ENCODE data around the gene VNN1. TPM values are rescaled to one million over a fixed set of nuclear protein-coding genes. Genes with fewer than 3 reads are reported as not detected.
"Not testable (repeated sequence)": the region's sequence is repeated elsewhere in the genome, so short reads cannot be mapped to it uniquely, and the experiment has no call there.

The VNN1 gene
- total RNA-seq, 1 experiment from 2014 or later, result not detected

DNA sequence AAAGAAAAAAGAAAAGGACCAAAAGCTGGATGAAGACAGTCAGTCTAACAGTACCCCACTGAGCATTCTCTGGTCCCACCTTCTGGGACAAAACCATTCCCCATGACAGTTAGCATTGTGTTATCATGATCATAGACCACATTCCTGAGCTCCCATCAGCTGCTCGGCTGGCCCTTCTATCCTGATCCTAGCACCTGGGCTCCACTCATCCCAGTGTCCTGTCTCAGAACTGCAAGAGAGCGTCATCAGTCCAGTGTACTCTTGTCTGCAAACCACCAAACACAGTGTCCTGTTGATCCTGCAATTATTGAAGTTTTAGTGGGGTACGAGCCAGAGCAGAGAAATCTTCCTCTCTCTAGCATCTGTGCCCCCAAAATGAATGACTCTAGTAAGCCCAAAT, 38.9 kb downstream of the VNN1 start:
- DNase-seq (ENCODE audit: extremely low read depth, low read depth), result no peak

DNA sequence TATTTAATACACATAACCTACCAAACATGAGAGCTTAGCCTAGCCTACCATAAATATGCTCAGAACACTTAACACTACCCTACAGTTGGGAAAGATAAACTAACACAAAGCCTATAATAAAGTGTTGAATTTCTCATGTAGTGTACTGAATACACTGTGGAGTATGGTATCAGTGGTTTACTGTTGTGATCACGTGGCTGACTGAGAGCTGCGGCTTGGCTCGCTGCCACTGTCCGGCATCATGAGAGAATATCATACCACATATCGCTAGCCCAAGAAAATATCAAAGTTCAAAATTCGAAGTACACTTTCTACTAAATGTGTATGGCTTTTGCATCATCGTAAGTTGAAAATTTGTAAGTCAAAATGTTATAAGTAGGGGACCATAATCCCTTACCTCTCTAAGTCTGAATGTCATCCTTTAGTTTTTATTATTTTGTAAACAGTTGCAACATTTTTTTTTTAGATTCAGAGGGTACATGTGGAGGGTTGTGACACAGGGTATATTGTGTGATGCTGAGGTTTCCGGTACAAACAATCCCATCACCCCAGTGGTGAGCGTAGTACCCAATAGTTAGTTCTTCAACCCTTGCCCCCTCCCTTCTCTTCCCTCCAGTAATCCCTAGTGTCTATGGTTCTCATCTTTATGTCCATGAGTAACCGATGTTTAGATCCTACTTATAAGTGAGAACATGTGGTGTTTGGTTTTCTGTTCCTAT, 40.3 kb downstream of the VNN1 start:
- peak; percentile 41 for DNase-seq (ENCODE audit: extremely low read depth, low read depth)

DNA sequence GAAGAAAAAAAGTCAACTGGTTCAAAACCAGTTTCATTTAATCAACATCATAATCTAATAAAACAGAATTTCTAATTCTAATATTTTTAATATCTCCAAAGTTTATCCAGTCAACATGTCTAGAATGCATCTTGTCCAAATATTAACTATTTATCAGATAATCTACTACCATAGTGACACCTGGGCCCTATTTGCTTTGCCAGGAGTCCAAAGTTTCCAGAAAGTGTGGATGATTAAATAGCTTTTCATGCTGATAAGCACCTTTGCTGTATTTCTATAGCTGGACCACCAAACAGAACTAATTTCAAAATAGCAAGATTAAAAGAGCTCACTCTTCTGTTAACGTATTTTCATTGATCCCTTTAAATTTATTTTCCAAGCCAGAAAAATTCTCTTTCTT, 42.6 kb downstream of the VNN1 start:
- DNase-seq (ENCODE audit: extremely low read depth, low read depth), result no peak

DNA sequence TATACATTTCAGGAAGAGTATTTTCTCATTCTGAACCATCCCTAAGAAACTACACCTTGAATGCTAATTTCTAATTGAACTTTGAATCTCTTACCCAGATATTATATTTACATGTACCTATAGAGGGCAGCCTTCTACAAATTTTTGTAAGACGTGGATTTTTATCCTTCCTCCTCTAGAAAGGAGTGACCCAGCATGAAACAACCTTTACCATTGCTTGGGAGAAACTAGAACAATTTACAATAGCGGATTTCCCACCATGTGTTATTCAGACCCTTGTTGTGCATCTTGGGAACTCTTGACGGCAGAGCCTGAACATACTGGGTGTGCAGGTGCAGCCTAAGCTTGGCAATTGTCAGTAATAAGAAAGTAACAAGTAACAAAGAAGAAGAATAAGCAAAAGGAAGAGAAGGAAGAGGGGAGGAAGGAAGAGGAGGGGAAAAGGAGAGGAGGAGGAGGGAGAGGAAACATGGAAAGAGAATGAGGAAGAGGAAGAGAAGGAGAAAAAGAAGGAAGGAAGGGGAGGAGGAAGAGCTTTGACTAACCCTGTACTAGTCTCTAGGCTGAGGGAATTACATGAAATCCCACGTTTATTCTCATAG, 44.1 kb downstream of the VNN1 start:
- DNase-seq (ENCODE audit: extremely low read depth, low read depth), result peak; percentile 23

DNA sequence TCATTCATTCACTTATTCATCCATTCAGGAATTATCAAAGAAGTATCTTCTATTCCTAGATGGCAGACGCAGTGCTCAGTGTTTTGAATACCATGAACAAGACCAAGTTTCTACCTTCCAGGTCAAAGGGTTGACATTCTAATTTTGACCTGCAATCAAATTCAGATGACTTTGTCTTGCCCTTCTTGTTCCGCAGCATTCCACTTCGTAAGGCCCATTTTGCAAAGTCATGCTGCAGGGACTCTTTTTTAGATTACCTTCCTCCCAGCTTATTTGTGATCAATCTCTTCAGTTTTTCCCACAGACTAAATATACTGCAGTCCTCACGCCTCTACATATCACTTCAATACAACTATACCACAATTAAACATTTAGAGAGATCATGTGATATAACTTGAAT, 47.7 kb downstream of the VNN1 start:
- no peak for DNase-seq (ENCODE audit: extremely low read depth, low read depth)

DNA sequence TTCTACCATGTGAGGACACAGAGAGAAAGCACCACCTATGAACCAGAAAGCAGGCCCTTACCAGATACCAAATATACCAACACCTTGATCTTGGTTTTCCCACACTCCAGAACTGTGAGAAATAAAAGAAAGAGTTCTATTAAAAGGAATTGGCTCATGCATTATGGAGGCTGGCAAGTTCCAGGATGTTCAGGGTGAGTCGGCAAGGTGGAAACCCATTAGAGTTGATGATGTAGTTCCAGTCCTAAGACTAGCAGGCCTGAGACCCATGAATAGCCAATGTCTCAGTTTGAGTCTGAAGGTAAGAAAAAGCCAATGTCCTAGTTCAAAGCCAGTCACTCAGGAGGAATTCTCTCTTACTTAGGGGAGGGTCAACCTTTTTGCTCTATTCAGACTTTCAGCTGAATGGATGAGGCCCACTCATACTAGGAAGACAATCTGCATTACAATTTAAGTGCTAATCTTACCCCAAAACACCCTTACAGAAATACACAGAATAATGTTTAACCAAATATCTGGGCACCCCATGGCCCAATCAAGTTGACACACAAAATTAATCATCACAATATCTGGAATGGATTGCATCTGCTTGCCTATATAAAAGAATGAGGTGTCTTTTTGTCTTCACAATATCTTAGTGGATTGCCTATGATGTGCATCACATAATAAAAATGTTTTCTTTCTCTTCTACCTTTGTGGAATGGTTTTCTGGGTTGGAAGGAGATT, 49.4 kb downstream of the VNN1 start:
- no peak for DNase-seq (ENCODE audit: extremely low read depth, low read depth)

DNA sequence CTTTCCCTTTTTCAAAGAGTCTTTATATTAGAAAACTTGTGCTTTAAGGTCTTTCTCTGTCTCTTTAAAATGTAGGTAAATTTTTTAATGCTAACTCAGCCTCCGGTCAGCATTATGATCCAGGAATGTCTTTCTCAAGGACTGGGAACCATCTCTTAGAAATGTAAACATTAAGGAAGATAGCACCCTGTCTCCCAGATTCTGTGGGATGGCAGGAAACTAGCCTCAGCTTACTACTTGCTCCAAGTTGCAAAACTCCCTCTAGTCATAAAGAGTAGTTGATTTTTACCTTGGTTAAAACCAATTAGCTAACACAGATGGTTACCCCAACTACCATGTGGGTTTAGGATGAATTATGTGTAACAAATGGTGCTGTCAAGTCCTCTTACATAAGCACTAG, 50.2 kb downstream of the VNN1 start:
- no peak for DNase-seq (ENCODE audit: extremely low read depth, low read depth)

DNA sequence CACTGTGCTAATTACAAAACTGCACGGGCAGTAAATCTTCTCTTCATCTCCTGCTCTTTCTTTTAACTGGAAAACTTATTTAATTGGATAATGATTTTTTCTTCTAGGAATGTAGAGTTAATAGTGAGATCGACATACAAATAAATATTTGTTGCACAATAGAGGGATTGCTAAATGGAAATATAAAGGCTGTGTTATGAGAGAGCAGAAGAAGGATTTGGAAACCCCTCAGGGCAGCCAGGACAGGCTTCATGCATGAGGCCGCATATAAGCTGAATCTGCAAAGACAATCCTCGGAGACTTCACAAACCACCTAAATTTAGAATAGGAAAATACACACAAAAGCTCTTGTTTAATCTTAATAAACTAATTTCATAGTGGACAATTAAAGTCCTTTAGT, 51.9 kb downstream of the VNN1 start:
- DNase-seq (ENCODE audit: extremely low read depth, low read depth), result no peak

DNA sequence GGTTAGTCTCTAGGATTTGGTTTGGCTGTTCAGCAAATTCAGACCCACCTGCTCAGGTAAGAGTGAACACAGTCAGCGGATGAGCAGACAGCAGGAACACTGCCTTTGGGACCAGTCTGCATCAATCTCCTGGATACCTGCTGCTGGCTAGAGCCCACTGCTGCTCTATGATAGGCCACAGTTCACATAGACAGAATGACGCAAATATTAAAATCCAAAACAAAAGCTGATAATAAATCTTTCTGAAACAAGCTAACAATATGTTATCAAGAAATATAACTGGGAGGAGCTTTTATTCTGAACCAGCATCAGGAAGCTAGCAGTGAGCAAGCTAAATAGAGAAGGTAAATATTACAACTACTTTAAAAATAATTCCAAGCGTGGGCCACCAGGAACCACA, 54.8 kb downstream of the VNN1 start, which contains the start of gene TAAR1:
Gene TAAR1 (minus strand): TSS at position 101 of the 400 bp plus-strand sequence. CDS start 13,179 bp downstream, outside the sequence.
- no peak for DNase-seq (ENCODE audit: extremely low read depth, low read depth)

DNA sequence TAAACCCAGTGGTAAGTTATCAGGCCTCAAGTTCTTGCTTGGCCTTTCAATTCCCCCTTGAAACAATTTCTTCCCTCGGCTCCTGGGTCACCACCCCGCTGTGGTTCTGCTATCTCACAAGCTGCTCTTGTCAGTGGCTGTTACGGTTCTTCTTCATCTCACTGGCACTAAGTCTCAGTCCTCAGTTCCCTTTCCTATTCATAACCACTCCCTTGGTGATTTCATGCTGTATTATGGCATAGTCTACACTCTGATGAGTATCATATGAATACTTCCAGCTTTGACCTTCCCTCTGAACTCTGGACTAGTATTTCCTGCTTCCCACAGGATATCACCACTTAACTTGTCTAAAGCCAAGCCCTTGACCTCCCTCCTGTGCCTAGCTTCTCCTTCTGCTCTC, 62.8 kb downstream of the VNN1 start:
- no peak for DNase-seq (ENCODE audit: extremely low read depth, low read depth)

DNA sequence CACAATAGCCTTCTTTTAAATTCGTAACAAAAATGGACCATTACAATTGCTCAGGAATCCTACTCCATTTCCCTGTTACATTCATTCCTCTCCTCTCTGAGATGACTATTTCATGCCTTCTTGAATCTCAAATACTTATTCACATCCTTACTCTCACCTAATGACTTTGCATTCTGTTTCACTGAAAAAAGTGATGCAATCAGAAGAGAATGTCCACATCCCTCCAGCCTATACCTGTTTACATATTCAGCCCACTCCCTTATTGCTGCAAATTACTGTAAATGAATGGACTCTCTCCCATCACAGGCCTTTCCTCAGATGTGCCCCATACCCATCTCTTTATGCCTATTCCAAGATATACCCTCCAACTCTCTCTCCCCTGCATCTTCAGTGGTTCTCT, 63.4 kb downstream of the VNN1 start:
- no peak for DNase-seq (ENCODE audit: extremely low read depth, low read depth)

DNA sequence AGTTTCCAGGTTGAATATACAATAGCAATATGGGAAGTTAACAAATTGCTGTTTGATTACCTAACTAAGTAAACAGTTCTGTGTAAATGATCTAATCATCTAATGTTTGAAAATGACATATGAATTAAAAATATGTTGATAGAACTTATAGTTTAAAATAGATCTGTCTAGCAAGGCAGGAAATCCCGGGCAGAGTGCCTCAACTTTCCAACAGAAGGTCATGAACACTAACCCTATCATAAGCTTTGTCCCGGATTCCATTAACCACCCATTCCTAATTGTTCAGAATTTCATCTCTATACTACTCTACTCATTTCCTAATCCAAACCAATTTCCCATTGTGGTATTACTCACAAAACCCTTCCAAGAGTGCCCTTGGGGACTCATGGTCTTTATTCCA, 65.0 kb downstream of the VNN1 start:
- no peak for DNase-seq (ENCODE audit: extremely low read depth, low read depth)

DNA sequence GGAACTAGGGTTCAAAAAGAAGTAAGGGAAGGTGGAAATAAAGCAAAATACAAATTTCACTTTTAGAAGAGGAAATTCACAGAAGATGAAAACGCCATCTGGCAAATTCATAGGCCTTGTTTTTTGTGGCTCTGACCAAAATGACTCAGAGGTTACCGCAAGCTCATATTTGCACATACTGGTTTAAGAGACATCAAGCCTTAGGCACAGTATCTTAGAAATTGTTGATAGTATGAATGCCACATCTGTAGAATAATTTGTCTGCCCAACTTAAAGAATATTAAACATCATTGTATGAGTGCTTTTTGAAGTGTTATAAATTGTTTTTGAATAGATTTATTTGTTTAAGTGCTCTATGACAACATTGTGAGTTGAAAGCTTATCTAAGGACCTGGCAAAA, 65.5 kb downstream of the VNN1 start:
- DNase-seq (ENCODE audit: extremely low read depth, low read depth), result no peak

DNA sequence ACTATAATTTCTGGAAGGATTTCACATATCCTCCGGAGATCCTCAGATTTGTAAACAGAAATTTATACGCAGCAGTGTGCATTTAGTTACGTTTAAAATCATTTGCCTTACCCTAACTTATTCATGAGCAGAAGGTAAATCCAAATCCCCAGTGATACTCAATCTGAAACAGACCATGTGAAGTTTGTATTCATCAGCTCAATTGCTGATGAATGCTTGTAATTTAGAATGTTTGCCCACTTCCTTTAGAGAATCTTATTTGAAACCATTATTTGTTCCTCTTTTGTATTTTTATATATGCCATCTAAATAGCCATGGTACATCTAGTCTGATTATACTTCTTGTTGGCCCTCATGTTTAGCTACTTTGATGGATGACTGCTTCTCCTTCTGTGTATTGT, 70.3 kb downstream of the VNN1 start:
- DNase-seq (ENCODE audit: extremely low read depth, low read depth), result no peak

DNA sequence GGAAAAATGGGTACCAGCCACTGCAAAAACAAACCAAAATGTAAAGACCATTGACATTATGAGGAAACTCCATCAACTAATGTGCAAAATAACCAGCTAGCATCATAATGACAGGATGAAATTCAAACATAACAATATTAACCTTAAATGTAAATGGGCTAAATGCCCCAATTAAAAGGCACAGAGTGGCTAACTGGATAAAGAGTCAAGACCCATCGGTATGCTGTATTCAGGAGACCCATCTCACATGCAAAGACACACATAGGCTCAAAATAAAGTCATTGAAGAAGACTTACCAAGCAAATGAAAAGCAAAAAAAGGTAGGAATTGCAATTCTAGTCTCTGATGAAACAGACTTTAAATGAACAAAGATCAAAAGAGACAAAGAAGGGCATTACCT, 76.7 kb downstream of the VNN1 start:
- not testable (repeated sequence) for DNase-seq (ENCODE audit: extremely low read depth, low read depth)

DNA sequence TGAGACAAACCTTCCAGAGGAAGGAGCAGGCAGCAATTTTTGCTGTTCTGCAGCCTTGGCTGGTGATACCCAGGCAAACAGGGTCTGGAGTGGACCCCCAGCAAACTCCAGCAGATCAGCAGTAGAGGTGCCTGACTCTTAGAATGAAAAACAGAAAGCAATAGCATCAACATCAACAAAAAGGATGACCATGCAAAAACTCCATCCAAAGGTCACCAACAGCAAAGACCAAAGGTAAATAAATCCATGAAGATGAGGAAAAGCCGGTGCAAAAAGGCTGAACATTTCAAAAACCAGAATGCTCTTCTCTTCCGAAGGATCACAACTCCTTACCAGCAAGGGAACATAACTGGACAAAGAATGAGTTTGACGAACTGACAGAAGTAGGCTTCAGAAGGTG, 77.9 kb downstream of the VNN1 start:
- not testable (repeated sequence) for DNase-seq (ENCODE audit: extremely low read depth, low read depth)

DNA sequence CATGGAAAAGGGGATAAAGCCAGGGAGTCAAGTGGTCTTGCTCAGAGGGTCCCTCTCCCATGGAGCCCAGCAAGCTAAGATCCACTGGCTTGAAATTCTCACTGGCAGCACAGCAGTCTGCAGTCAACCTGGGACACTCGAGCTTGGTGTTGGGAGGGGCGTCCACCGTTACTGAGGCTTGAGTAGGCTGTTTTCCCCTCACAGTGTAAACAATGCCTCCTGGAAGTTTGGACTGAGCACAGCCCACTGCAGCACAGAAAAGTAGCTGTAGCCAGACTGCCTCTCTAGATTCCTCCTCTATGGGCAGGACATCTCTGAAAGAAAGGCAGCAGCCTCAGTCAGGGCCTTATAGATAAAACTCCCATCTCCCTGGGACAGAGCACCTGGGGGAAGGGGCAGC, 78.6 kb downstream of the VNN1 start:
- DNase-seq (ENCODE audit: extremely low read depth, low read depth), result not testable (repeated sequence)

DNA sequence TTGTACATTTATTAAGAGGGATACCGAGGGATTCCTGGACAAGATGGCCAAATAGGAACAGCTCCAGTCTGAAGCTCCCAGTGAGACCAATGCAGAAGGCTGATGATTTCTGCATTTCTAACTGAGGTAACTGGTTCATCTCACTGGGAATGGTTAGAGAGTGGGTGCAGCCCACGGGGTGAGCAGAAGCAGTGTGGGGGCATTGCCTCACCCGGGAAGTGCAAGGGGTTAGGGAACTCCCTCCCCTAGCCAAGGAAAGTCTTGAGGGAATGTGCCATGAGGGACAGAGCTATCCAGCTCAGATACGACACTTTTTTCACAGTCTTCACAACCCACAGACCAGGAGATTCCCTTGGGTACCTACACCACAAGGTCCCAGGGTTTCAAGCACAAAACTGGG, 79.1 kb downstream of the VNN1 start:
- no peak for DNase-seq (ENCODE audit: extremely low read depth, low read depth)

DNA sequence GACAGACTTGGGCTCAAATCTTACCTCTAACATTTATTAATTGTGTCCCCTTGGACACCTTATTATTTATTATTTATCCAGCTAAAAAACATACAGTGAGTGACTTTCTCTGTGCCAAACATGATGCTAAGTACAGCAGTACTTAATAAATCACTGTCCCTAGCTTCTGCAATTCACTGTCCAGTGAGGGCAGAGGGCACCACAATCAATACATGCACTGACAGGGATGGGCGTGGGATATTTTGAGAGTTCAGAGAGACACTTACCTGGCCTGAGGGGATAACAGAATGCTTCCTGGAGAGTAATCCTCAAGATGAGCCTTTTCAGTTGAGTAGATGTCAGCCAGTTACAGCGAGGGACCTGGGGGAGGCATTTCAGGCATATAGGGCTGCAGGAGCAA, 80.5 kb downstream of the VNN1 start:
- no peak for DNase-seq (ENCODE audit: extremely low read depth, low read depth)
